Stromal cell of bone marrow (primary cell): Measurements from ENCODE around the gene DNAI2.

Experiments
- DNase-seq: peaks from one replicate; pipeline ENCODE4 v3.0.0-alpha.2; 2012; ENCODE audit warnings: low read depth

DNAI2 gene

GRCh38 chr17:74342224-74342623 is 68.2 kb downstream of the DNAI2 start:
- DNase-seq = no peak

GRCh38 chr17:74343121-74343520 is 69.1 kb downstream of the DNAI2 start:
- DNase-seq = no peak

- DNase-seq = no peak
Measured at GRCh38 chr17:74343526-74344284, 69.7 kb downstream of the DNAI2 start.

- DNase-seq = no peak
Measured at GRCh38 chr17:74344658-74345057, 70.6 kb downstream of the DNAI2 start.

GRCh38 chr17:74345433-74346241 is 71.6 kb downstream of the DNAI2 start:
- DNase-seq = no peak

GRCh38 chr17:74347646-74348045 is 73.6 kb downstream of the DNAI2 start:
- no peak for DNase-seq

GRCh38 chr17:74349120-74349519 is 75.1 kb downstream of the DNAI2 start:
- no peak for DNase-seq

GRCh38 chr17:74350486-74350885 is 76.5 kb downstream of the DNAI2 start:
- DNase-seq = no peak

- DNase-seq = no peak
Measured at GRCh38 chr17:74351552-74352210, 77.6 kb downstream of the DNAI2 start.

GRCh38 chr17:74353446-74354060 is 79.5 kb downstream of the DNAI2 start:
- DNase-seq = no peak

- DNase-seq = no peak
Measured at GRCh38 chr17:74354123-74354522, 80.1 kb downstream of the DNAI2 start.

GRCh38 chr17:74354561-74354960 is 80.5 kb downstream of the DNAI2 start:
- DNase-seq = no peak

- DNase-seq = no peak
Measured at GRCh38 chr17:74355065-74355464, 81.0 kb downstream of the DNAI2 start.

- no peak for DNase-seq
Measured at GRCh38 chr17:74356646-74357465, 82.8 kb downstream of the DNAI2 start.

GRCh38 chr17:74357466-74357809 is 83.4 kb downstream of the DNAI2 start:
- no peak for DNase-seq

GRCh38 chr17:74358697-74359096 is 84.7 kb downstream of the DNAI2 start:
- no peak for DNase-seq

GRCh38 chr17:74359916-74360315 is 85.9 kb downstream of the DNAI2 start:
- DNase-seq = no peak

- no peak for DNase-seq
Measured at GRCh38 chr17:74360899-74361229, 86.8 kb downstream of the DNAI2 start.

GRCh38 chr17:74361230-74362068 is 87.4 kb downstream of the DNAI2 start, which contains the start of gene BTBD17:
BTBD17 (minus strand) TSS chr17:74361868; CDS start chr17:74361819, 49 bp downstream.
- no peak for DNase-seq

GRCh38 chr17:74362069-74362405 is 88.0 kb downstream of the DNAI2 start:
- DNase-seq = no peak
